ENCODE measurements around the gene KCNK3. TPM values are rescaled to one million over a fixed set of nuclear protein-coding genes. Genes with fewer than 3 reads are reported as not detected.

Gene KCNK3
- total RNA-seq, 1 donor from 2014 or later = 4.1 TPM

- no peak for DNase-seq (ENCODE audit: low spot score in 2 of 2)
- FAIRE-seq = no peak
Measured at GRCh38 chr2:26724784-26725520, 32.4 kb downstream of the KCNK3 start.

DNA sequence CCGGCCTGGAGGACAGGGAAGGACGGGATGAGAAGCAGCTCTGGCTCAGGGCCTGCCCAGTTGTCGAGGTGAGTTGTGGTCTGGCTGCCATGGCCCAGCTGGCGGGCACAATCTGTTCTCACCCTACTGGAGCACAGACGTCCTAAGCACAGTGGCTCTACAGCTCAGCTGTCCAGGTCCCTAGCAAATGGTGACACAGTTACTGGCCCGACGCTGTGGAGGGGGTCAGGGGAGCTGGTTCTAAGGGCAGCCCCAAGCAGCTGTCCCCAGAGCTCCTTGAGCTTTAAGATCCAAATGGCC is 32.9 kb downstream of the KCNK3 start:
- FAIRE-seq (no peak), DNase-seq (ENCODE audit: low spot score in 2 of 2) (no peak)

DNA sequence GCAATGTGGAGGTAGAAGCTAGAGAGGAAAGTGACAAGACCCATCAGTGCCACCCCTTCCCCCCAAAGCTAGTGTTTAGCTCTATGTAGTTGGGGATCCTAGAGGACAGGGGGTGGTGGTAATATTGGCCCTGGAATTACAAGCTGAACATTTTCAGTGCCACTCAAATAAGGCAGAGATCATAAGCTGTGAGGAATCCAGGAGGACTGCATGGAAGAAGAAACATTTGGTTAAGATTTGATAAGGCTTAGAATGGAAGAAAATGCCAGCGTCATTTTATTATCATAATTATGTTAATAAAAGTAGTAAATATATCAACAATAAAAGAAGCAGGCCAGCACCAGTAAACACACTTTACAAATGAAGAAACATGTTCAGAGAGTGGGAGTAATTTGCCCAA is 33.7 kb downstream of the KCNK3 start:
- DNase-seq (ENCODE audit: low spot score in 2 of 2) (no peak), FAIRE-seq (no peak)

- no peak for FAIRE-seq
- DNase-seq (ENCODE audit: low spot score in 2 of 2) = no peak
Measured at GRCh38 chr2:26727641-26728561, 35.4 kb downstream of the KCNK3 start.

- FAIRE-seq (no peak), DNase-seq (ENCODE audit: low spot score in 2 of 2) (no peak)
Measured at GRCh38 chr2:26729311-26729710, 36.8 kb downstream of the KCNK3 start.

GRCh38 chr2:26730549-26731344 is 38.2 kb downstream of the KCNK3 start:
- DNase-seq (ENCODE audit: low spot score in 2 of 2) (no peak), FAIRE-seq (no peak)

- DNase-seq (ENCODE audit: low spot score in 2 of 2) (no peak), FAIRE-seq (no peak)
Measured at GRCh38 chr2:26731714-26732113, 39.2 kb downstream of the KCNK3 start.

- DNase-seq (ENCODE audit: low spot score in 2 of 2) (no peak), FAIRE-seq (no peak)
Measured at GRCh38 chr2:26732446-26732845, 39.9 kb downstream of the KCNK3 start.

DNA sequence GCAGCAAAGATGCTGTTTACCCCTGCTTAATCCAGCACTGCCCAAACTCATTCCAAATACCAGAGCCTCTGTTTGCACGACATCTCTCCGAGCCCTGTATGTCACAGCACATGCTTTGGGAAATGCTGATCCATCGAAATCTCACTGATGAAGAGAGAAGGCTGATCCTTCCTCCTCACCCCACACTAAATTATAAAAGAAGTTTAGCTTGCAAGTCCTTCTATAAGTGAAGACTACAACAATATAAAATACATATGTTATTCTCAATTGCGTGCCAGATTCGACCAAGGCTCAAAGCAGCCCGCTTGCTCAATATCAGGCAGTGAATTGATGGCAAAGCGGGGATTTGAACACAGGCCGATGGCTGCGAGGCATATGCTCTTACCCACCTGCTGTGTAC is 40.9 kb downstream of the KCNK3 start:
- DNase-seq (ENCODE audit: low spot score in 2 of 2) = no peak
- FAIRE-seq = no peak

DNA sequence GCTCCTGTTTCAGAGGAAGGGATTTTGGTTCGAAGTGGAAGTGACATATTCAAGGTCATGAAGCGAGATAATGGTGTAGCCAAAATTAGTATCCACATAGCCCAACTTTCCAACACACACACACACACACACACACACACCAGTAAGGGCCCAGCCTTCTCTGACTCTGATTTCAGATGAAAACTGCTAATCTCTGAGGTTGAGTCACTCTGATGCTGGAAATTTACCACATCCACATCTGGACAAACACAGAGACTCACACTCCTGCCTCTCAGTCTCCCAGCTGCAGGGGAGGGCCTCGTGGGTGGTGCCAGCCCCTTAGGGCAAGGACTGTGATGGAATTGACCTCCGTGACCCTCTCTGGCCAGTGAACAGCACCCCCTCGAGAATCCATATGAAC is 42.6 kb downstream of the KCNK3 start:
- FAIRE-seq (no peak), DNase-seq (ENCODE audit: low spot score in 2 of 2) (no peak)

- FAIRE-seq (no peak), DNase-seq (ENCODE audit: low spot score in 2 of 2) (no peak)
Measured at GRCh38 chr2:26735883-26736588, 43.5 kb downstream of the KCNK3 start.

- DNase-seq (ENCODE audit: low spot score in 2 of 2) = no peak
- FAIRE-seq = no peak
Measured at GRCh38 chr2:26737221-26737620, 44.7 kb downstream of the KCNK3 start.

DNA sequence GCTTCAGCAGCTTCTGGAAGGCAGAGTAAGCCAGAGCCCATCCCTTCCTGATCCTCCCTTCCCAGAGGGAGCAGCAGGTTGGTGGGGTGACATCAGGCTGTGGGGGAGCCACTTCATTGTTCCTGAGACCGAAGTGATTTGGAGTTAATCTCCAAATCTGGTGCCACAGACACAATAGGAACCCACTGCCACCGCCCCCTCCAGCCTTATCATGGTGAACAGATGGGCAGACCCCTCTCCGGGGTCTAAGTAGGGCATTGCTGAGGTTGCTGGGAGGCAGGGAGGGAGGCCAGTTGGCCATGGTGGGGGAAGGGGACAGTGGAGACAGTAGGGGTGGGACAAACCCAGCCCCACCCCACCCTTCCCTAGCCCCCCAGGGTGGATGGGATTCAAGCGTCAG is 46.0 kb downstream of the KCNK3 start:
- no peak for FAIRE-seq

DNA sequence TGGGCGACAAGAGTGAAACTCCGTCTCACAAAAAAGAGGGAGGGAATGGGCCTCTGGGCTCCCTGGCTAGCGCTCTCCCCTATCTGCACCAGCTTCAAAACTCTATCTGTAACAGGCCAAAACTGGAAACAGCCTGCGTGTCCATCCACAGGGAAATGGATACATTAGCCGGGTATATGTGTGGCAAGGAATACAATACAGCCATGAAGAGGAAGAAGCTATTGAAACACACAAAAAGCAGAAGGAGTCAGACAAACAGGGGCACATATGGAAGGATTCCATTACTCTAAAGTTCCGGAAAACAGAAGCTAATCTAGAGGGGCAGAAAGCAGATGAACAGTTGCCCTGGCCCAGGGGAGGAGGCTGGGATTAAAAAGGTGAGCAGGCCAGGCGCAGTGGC is 47.0 kb downstream of the KCNK3 start:
- no peak for DNase-seq (ENCODE audit: low spot score in 2 of 2)
- no peak for FAIRE-seq

More for the DNA sequence above, 46.0 kb downstream of the KCNK3 start:
- no peak for DNase-seq (ENCODE audit: low spot score in 2 of 2)

DNA sequence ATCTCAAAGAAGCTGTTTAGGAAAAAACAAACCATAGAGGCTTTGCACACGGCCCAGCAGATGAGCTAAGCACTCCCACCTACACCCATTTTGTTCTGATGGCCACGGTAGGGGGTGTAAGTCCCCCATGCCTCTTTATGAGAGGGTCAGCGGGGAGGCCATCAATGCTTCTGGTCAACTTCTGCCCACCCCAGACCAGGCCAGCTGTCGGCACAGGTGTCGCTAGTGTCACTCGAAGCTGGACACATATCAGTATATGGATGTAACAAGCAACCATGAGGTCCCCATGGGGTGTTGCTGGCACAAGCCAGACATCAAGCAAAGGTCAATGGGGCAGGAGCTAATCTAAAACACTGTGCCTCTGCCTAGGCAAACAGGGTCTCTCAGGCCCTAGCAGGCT is 47.8 kb downstream of the KCNK3 start:
- DNase-seq (ENCODE audit: low spot score in 2 of 2) (no peak), FAIRE-seq (no peak)

DNA sequence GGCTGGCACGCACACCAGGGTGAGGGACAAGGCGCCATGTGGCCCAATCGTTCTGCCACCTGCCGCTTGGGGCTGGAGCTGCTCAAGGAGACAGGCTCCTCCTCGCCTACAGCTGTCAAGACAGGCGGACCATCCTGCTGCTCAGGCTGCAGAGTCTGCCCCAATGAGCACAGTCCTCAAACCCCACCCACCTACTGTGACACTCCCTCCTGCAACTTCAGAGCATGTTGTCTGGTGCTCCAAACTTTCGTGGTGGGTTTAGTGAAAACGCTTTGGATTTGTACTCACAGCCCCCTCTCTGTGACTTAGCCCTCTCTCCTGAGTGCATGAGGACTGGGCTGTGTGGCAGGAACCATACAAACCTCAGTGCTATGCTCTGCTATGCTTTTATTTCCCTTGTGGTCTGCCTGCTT is 48.4 kb downstream of the KCNK3 start:
- FAIRE-seq = no peak
- no peak for DNase-seq (ENCODE audit: low spot score in 2 of 2)

DNA sequence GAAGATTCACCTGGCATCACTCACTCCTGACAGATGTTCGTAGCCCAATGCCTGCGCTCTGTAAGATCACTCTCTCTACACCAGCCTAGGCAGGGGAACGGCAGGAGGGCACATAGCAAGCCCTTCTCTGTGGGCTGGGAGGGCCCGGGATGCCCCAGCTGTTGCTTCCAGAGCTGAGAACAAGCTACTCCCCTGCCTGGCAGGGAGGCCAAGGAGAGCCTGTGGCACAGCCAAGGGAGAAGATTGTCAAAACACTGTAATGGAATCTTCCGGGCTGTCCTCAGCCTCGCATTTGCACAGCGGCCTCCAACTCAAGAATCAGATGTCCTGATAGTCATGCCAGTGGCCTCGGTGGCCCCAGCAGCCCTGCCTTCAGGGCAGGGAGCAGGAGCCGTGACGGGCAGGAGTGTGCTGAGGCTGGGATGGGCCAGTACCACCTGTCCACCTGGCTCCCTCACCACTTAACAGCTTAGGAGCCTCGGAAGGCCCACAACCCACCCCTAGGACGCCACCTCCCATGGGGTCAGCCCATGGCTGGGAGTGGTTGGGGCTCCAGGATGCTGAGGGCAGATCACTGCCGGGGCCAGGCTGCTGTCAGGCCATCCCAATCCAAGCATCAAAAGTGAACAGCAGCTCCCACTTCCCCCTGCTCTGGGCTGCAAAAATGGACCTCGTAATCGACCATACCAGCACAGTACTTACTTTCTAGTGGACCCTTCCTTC is 49.7 kb downstream of the KCNK3 start:
- DNase-seq (ENCODE audit: low spot score in 2 of 2) (no peak), FAIRE-seq (no peak)

DNA sequence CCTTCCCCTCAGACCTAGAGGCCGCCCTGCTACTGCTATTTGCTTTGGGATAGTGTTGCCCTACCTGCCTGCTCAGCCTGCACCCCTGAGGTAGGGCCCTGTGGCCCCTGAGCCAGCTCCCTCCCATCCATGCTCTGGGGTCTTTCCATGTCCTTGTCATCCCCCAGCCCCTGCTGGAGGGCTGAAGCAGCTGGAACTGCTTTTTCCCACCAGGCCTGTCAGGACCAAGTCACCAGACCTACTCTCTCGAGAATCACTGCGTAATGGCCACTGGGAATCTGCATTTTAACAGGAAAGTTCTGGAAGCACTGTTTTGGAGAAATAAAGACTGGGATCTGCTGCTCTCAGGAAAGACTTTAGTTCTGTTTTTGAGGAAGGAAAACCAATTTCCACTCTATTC is 51.3 kb downstream of the KCNK3 start:
- FAIRE-seq (no peak), DNase-seq (ENCODE audit: low spot score in 2 of 2) (no peak)

- DNase-seq (ENCODE audit: low spot score in 2 of 2) (no peak), FAIRE-seq (no peak)
Measured at GRCh38 chr2:26744953-26745352, 52.4 kb downstream of the KCNK3 start.

Measured in frontal cortex (tissue), 4 donors.